Activated CD4-positive, alpha-beta T cell treated with anti-CD3 and anti-CD28 coated beads, Interleukin-2, amount 50 U/mL, for 16 hours (primary cell): ENCODE measurements around the gene HUNK.
"Not testable (repeated sequence)": the region's sequence is repeated elsewhere in the genome, so short reads cannot be mapped to it uniquely, and the experiment has no call there.

Experiments
- DNase-seq: peaks from one replicate; pipeline ENCODE4 v3.0.0-alpha.2; 2020

The HUNK gene

GRCh38 chr21:31924548-31924947 is 51.7 kb downstream of the HUNK start:
- no peak for DNase-seq

DNA sequence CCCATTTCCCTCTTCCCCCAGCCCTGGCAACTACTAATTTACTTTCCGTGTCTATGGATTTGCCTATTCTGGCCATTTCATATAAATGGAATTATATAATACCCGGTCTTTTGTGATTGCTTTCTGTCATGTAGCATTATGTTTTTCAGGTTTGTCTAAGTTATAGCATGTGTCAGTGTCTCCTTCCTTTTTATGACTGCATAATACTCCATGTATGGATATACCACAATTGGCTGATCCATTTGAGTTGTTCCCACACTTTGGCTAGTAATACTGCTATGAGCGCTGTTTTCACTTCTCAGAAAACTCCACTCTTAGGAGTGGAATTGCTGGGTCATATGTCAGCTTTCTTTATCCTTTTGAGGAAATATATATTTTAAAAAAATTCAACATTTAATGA is 53.7 kb downstream of the HUNK start:
- DNase-seq = no peak

DNA sequence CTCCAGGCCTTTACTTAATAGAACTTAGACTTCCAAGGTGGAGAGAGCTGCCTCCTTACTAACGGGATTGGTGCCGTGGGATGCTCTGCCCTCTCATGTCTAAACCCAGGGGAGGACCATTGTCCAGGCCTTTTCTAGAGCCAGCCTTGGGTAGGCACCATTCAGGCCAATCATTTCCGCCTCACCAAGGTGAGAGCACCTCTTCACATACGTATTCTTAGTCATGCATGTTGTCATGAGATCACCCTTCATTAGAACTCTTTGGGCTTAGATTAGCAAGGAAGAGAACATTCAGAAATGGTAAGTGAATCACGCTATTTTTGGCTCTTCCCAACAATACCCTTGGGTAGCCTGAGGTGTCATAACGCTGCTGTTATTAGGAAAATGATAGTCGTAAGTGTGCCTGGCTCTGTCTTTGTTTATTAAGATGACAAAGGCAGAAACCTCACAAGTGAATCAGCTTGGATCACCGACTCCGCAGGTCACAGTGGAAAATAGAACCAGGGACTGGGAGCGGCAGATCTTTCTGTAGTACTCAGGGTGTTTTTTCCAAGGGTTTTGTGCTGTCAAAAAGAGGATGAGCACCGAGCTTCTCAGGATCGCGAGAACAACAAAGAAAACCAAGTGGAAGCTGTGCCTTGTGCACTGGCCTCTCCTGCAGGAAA is 55.0 kb downstream of the HUNK start:
- DNase-seq = no peak

- DNase-seq = no peak
Measured at GRCh38 chr21:31928656-31929055, 55.8 kb downstream of the HUNK start.

DNA sequence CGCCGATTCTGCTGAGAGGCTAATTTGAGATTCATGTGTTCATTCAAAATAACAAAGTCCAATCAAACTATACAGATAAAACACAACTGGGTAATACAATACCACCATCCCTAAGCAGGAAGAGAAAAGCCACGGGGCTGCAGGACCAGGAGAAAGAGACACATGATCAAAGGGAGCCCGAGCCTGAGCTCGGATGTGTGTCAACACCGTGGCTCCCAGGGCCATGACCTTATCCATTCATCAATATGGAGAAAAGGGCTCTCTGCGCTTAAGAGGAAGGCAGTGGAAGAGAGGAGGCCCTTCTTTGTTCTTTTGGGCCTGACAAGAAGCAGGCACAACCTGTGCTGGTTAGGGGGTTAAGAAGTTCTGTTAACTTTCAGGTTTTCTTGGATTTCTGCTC is 56.7 kb downstream of the HUNK start:
- no peak for DNase-seq

DNA sequence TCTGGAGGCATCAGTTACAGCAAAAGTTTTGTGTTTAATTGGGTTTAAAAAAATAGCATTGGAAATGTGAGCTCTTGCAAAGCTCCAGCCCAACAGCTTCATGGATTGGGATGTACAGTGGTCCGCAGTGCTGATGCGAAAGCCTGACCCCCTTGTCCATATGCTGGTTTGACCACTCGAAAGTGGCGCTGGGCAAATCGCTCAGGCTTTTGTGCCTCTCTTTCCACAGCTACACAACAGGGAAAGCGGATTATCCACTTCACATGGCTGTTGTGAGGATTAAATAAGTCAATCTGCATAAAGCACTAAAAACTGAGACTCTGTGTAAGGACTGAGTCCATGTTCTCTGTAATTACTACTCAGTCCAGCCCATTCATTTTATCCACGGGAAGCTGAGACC is 57.2 kb downstream of the HUNK start:
- no peak for DNase-seq

DNA sequence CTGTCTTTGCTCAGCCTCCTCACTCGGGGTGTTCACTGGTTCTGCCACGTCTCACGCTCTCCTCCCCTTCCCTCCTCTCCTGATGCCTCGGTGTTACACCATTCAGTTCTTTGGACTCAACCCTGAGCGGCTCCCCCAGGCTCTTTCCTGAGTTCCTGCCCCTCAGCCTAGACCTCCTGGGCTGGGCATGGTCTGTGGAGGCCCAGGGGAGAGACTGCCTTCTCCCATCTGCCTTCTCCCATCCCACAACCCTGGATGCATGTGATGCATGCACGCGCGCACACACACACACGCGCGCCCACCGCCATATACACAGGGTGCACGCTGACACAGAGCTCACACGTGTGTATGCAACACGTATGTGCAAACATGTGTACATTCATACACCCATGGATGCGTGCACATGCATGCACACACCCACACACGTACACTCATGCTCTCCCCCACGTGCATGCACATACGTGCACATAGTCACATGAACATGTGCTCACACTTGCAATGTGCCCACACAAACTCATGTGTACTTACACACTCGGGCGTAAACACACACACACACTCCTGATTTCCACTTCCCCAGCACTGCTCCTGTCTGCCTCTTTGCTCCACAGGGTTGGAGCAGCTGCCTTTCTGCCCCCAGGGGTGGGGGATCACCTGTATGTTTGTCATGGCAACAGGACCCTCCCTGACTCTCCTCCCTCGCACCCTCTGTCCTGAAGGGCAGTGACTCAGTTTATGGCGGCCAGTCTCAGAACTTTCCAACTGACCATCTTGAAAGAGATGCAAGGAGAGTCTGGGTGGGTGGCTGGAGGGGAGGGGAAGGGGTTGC is 59.0 kb downstream of the HUNK start:
- DNase-seq = no peak

- DNase-seq = no peak
Measured at GRCh38 chr21:31932470-31932764, 59.6 kb downstream of the HUNK start.

GRCh38 chr21:31937303-31937702 is 64.5 kb downstream of the HUNK start:
- DNase-seq = no peak

DNA sequence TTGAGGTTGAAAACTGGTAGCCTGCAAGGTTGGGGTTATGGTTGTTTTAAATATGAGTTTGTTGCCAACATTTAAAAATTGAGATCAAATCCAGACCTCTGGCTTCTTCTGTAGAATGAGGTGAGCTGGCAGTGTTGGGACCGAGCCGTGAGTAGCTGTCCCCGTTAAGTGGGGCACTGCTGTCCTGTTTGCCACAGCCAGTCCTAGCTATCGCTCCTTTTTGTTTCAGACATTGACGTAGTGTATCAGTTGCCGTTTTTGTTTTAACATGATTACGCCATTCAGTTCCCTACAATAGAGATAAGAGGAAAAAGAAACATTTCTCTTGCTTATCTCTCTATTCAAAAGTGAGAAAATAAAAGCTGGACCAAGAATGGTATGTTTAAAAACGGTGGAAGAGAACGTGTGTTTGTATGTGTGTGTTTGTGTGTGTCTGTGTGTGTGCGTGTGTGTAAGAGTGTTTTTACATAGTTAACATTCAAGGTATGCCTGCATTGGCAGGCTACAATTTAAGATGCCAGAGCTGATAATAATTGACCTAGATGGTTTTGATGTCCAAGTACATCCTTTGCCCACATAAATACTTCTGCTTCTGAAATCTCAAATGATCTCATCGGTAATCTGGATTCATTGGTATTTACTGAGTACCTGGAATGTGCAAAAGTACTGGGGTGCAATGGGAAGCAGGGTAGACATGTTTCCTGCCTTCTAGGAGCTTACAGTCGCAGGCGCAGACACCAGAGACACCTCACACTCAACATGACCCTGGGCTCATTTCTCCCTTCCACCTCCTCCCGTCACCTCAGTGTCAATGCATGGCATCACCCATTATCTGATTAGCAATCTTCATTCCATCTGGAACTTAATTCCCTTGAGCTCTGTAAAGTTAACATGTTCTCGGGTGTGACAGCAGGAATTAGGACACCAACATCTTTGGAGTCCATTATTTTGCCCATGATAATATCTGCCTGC is 65.8 kb downstream of the HUNK start:
- DNase-seq = no peak

GRCh38 chr21:31941694-31942093 is 68.9 kb downstream of the HUNK start:
- DNase-seq = no peak

DNA sequence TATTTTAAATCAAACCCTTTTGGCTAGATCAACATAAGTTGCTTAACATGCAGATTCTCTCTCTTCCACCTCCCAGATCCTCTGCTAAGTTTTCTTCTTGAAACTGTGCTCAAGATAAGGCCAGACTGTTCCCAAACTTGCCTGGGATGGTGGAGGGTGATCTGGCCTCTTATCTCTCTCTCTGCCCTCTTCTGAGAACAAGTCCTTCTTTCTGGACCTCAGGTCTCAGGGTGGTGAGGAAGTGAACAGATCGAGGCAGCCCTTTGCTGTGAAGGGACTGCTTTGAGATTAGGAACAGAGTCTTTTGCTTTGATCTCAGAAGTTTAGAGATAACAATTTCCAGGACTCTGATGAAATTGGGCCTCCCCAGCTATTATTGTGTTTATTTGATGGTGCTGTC is 70.7 kb downstream of the HUNK start:
- no peak for DNase-seq

- no peak for DNase-seq
Measured at GRCh38 chr21:31945141-31945540, 72.3 kb downstream of the HUNK start.

- no peak for DNase-seq
Measured at GRCh38 chr21:31945546-31945945, 72.7 kb downstream of the HUNK start.

GRCh38 chr21:31946231-31946630 is 73.4 kb downstream of the HUNK start:
- no peak for DNase-seq

DNA sequence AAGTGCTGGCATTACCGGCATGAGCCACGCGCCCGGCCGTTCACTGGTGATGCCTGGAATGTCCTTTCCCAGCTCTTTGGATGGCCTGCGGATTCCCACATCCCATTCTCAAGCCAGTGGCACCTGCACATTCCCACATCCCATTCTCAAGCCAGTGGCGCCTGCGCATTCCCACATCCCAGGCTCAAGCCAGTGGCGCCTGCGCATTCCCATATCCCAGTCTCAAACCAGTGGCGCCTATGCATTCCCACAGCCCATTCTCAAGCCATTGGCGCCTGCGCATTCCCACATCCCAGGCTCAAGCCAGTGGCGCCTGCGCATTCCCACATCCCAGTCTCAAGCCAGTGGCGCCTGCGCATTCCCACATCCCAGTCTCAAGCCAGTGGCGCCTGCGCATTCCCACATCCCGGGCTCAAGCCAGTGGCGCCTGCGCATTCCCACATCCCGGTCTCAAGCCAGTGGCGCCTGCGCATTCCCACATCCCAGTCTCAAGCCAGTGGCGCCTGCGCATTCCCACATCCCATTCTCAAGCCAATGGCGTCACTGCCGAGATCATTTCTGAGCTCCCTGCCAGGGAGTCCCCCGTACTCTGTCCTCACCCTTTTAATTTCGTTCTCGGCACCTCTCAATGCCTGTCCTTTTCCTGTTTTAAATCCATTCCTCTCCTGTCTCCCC is 74.2 kb downstream of the HUNK start:
- DNase-seq = not testable (repeated sequence)

- no peak for DNase-seq
Measured at GRCh38 chr21:31948676-31949075, 75.9 kb downstream of the HUNK start.

DNA sequence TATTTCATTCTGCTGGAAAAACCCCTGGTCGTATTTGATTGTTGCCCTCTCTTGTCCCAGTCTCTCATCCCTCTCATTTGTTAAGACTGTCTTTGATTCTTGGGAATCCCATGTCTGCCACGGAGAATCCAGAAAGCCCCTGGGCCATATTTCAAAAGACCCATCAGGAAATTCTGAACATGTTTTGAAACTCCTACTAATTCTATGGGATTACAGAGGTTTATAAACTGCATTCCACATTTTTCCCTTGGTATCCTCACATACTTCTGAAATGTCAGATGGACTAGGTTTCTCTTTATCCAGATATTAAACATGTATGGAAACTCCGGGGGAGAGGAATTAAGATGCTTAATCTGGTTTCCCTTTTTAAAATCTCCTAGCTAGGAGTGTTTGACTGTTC is 80.0 kb downstream of the HUNK start:
- DNase-seq = no peak

- no peak for DNase-seq
Measured at GRCh38 chr21:31957631-31958030, 84.8 kb downstream of the HUNK start.

DNA sequence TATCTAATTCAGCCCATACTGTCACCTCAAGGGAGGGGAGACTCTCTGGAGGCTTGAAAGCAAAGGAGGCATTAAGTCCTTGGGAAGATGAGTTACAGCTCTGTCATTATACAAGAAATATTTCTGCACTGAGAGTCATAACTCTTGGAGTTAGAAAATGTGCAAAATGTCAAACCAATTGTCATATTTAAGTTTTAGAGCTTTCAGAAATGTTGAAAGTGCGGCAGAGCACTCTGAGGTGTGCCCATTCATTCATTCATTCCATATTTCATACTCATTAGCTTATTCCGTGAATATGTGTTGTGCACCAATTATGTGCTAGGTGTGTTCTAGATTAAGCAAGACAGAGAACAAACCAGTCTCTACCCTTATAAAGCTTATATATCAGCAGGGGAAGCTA is 87.1 kb downstream of the HUNK start:
- DNase-seq = no peak

DNA sequence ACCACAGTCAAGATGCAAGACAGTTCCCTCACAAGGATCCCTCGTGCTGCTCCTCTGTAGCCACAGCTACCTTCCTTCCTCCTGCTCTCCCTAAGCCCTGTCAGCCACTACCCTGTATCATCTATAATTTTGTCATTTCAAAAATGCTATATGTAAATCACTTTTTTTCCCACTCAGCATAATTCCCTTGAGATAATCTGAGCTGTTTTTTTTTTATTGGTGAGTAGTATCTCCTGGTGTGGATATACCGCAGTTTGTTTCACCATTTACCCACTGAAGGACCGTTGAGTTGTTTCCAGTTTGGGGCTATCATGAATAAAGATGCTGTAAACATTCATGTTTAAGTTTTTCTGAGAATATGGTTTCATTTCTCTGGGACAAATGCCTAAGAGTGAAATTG is 88.2 kb downstream of the HUNK start:
- no peak for DNase-seq

- no peak for DNase-seq
Measured at GRCh38 chr21:31961704-31962103, 88.9 kb downstream of the HUNK start.

- no peak for DNase-seq
Measured at GRCh38 chr21:31964692-31965091, 91.9 kb downstream of the HUNK start.
